ENCODE data around the gene XAGE2.
A peak's percentile ranks its signal among the peaks of the same experiment; 100 is the strongest.
"Not testable (repeated sequence)": the region's sequence is repeated elsewhere in the genome, so short reads cannot be mapped to it uniquely, and the experiment has no call there.

Gene XAGE2

GRCh38 chrX:52368368-52369055, at the start of gene XAGE2:
TSS of gene XAGE2 (plus strand) at chrX:52369021. CDS start at chrX:52370015, 994 bp downstream.
- no peak for TF ChIP-seq CTCF (IDR thresholded peaks at IDR 0.05; ENCODE audit: low read depth, low read length, missing control alignments)
- H3K4me3 ChIP-seq (replicated peaks; ENCODE audit: low read depth, low read length) = no peak within 1 kb of the TSS
- no peak for DNase-seq (ENCODE audit: extremely low read depth, low read depth)

GRCh38 chrX:52337410-52337809, 31.4 kb upstream of the XAGE2 start:
- no peak for TF ChIP-seq CTCF (IDR thresholded peaks at IDR 0.05; ENCODE audit: low read depth, low read length, missing control alignments)
- no peak overlapping the region for H3K4me3 ChIP-seq (replicated peaks; ENCODE audit: low read depth, low read length)

GRCh38 chrX:52341493-52341892, 27.3 kb upstream of the XAGE2 start:
- H3K4me3 ChIP-seq (replicated peaks; ENCODE audit: low read depth, low read length) = no peak overlapping the region
- TF ChIP-seq CTCF (IDR thresholded peaks at IDR 0.05; ENCODE audit: low read depth, low read length, missing control alignments) = no peak
- no peak for DNase-seq (ENCODE audit: extremely low read depth, low read depth)

More at GRCh38 chrX:52337410-52337809, 31.4 kb upstream of the XAGE2 start:
- DNase-seq (ENCODE audit: extremely low read depth, low read depth) = no peak

GRCh38 chrX:52343131-52343530, 25.7 kb upstream of the XAGE2 start:
- DNase-seq (ENCODE audit: extremely low read depth, low read depth); H3K4me3 ChIP-seq (replicated peaks; ENCODE audit: low read depth, low read length): not testable (repeated sequence)

GRCh38 chrX:52345402-52345801, 23.4 kb upstream of the XAGE2 start:
- peak; percentile 43 for TF ChIP-seq CTCF (IDR thresholded peaks at IDR 0.05; ENCODE audit: low read depth, low read length, missing control alignments)
- DNase-seq (ENCODE audit: extremely low read depth, low read depth); H3K4me3 ChIP-seq (replicated peaks; ENCODE audit: low read depth, low read length): not testable (repeated sequence)

- no peak for DNase-seq (ENCODE audit: extremely low read depth, low read depth)
- TF ChIP-seq CTCF (IDR thresholded peaks at IDR 0.05; ENCODE audit: low read depth, low read length, missing control alignments) = no peak
- H3K4me3 ChIP-seq (replicated peaks; ENCODE audit: low read depth, low read length) = no peak overlapping the region
Observed at GRCh38 chrX:52346174-52347165, 22.4 kb upstream of the XAGE2 start.

GRCh38 chrX:52349681-52350080, 19.1 kb upstream of the XAGE2 start:
- no peak for DNase-seq (ENCODE audit: extremely low read depth, low read depth)
- no peak overlapping the region for H3K4me3 ChIP-seq (replicated peaks; ENCODE audit: low read depth, low read length)
- TF ChIP-seq CTCF (IDR thresholded peaks at IDR 0.05; ENCODE audit: low read depth, low read length, missing control alignments) = no peak
